HepG2 (cell line): ENCODE results near the gene JAKMIP2.

Source experiments
- ARID2 ChIP-seq: sonication (generic); formaldehyde crosslinking; IDR thresholded peaks from 2 replicates; pipeline ENCODE4 v1.8.1; 2022; ENCODE audit warnings: mild to moderate bottlenecking, missing genetic modification reagents, borderline replicate concordance
- ELF4 ChIP-seq: sonication (generic); formaldehyde crosslinking; IDR thresholded peaks from 2 replicates; pipeline ENCODE4 v1.5.0; 2020; ENCODE audit warnings: missing genetic modification reagents, mild to moderate bottlenecking, moderate library complexity, borderline replicate concordance
- HOXA5 ChIP-seq: sonication (generic); formaldehyde crosslinking; IDR thresholded peaks from 2 replicates; pipeline ENCODE4 v1.4.0; 2020; ENCODE audit warnings: missing genetic modification reagents
- HOXA7 ChIP-seq: sonication (generic); formaldehyde crosslinking; IDR thresholded peaks from 2 replicates; pipeline ENCODE4 v1.8.1; 2022; ENCODE audit warnings: mild to moderate bottlenecking, missing genetic modification reagents, moderate library complexity
- IKZF4 ChIP-seq: sonication (generic); formaldehyde crosslinking; IDR thresholded peaks from 2 replicates; pipeline ENCODE4 v1.5.1; 2020; ENCODE audit warnings: borderline replicate concordance, mild to moderate bottlenecking, low read depth, missing genetic modification reagents; ENCODE audit errors: not compliant biosample characterization
- MAX ChIP-seq: IDR thresholded peaks from 2 replicates; pipeline ENCODE4 v1.6.1; 2012; ENCODE audit warnings: inconsistent platforms
- MXI1 ChIP-seq: IDR thresholded peaks from 3 replicates; pipeline ENCODE4 v1.6.1; 2012; ENCODE audit warnings: low read depth, low read length, inconsistent platforms, borderline replicate concordance
- PCBP2 ChIP-seq: fragments of 200-400 bp; formaldehyde crosslinking; optimal IDR thresholded peaks from 2 replicates; pipeline ENCODE3; 2018; ENCODE audit warnings: low read length, low read depth; ENCODE audit not compliant: poor library complexity, severe bottlenecking
- PHF8 ChIP-seq: sonication (generic); formaldehyde crosslinking; IDR thresholded peaks from 2 replicates; pipeline ENCODE4 v1.5.0; 2020; ENCODE audit warnings: missing genetic modification reagents
- POLR2A ChIP-seq, 2 experiments: IDR thresholded peaks; 2 replicates each; pipeline ENCODE4 v1.6.1; 2011; ENCODE audit warnings: low read depth in 2 of 2, low read length in 2 of 2, mild to moderate bottlenecking in 1 of 2, moderate library complexity in 1 of 2; ENCODE audit not compliant: insufficient read depth in 1 of 2
- POLR2AphosphoS5 ChIP-seq: IDR thresholded peaks from 2 replicates; pipeline ENCODE4 v1.6.1; 2012; ENCODE audit warnings: low read depth, low read length
- SP4 ChIP-seq: sonication (generic); formaldehyde crosslinking; IDR thresholded peaks from 2 replicates; pipeline ENCODE4 v1.8.1; 2023; ENCODE audit warnings: mild to moderate bottlenecking, missing genetic modification reagents
- TGIF2 ChIP-seq: IDR thresholded peaks from 2 replicates; pipeline ENCODE4 v1.6.1; 2016; ENCODE audit warnings: control low read depth, missing compliant biosample characterization
- ZNF619 ChIP-seq: sonication (generic); formaldehyde crosslinking; IDR thresholded peaks from 2 replicates; pipeline ENCODE4 v1.4.0; 2020; ENCODE audit warnings: mild to moderate bottlenecking, missing genetic modification reagents

DNA sequence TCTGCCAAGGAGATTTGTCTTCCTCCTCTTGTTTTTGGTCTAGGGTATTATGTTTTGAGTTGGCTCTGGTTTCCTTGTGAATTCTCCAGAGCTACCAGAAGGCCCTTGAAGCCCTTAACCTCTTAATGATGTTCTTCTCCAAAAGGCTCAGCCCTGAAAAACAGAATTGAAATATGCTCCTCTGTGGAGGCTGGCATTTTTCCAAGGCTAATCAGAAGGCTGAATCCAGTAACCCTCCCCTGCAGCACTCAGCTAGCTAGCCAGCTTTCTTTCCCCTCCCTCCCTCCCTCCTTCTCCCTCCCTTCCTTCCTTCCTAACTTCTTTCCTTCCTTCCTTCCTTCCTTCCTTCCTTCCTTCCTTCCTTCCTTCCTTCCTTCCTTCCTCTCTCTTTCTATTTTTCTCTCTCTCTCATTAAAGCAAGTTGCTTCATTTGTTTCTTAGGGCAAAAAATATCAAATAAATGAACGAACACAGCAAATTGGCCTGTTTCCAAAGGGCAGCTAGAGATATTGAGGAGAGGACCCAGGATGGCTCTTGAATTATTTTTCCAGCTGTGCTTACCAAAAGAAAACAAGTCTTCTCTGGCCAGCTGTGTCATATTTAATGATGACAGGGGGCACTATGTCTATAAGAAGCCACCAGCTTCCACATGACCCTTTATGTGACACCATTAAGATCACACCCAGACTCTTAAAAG, 38.7 kb downstream of the JAKMIP2 start:
- TF ChIP-seq MAX (no peak), MXI1 (no peak), SP4 (CRISPR knock-in tag) (no peak), PHF8 (no peak), POLR2A (IDR thresholded peaks at IDR 0.05; ENCODE audit: insufficient read depth in 1 of 2, low read depth in 2 of 2, low read length in 2 of 2) (no peak), POLR2AphosphoS5 (no peak), HOXA7 (CRISPR knock-in tag) (no peak), ELF4 (CRISPR knock-in tag) (no peak), TGIF2 (CRISPR knock-in tag) (no peak), ZNF619 (CRISPR knock-in tag) (no peak), HOXA5 (CRISPR knock-in tag) (no peak), IKZF4 (no peak), PCBP2 (no peak), ARID2 (CRISPR knock-in tag) (no peak)
